ENCODE measurements around the gene PTGES3L. TPM values are rescaled to one million over a fixed set of nuclear protein-coding genes. Genes with fewer than 3 reads are reported as not detected.
"Not testable (repeated sequence)": the region's sequence is repeated elsewhere in the genome, so short reads cannot be mapped to it uniquely, and the experiment has no call there.

PTGES3L gene
- total RNA-seq, 2 experiments from 2014 or later: 2.2 to 2.8 TPM

DNA sequence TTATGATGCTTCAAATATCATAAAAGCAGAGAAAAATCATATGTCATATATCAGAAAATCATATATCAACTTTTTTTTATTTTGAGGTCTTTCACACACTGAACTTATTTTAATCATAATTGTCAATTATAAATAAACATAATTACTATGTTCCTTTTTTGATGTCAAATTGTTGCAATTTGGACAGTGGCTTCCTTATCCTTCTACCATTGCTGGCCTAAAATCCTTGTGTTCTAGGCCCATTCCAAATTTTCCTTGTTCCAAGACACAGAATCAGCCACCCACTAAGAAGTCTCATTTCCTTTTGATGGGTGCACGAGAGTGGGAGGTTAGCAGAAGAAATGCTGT lies 50.4 kb downstream of the PTGES3L start:
- POLR2A ChIA-PET: interaction anchor here (0.5 to 1.6 kb wide), 8 partner anchors 56 to 386 kb away, joined by 3 to 6 read pairs (median 4); partner anchors contain the start of genes AOC2 and RPL27
- no peak overlapping the region for H3K27ac Mint-ChIP-seq
- intact Hi-C loops (cut with micrococcal nuclease): loop anchor here (10.0 kb wide), 1 partner anchor 85 kb away; the partner anchor contains the start of gene AOC2
- H3K4me3 Mint-ChIP-seq: no peak overlapping the region
- peaks cover 3% of the 10 kb centered on the region for H3K27me3 Mint-ChIP-seq
- ATAC-seq: no peak
- TF ChIP-seq, protein P1, sequence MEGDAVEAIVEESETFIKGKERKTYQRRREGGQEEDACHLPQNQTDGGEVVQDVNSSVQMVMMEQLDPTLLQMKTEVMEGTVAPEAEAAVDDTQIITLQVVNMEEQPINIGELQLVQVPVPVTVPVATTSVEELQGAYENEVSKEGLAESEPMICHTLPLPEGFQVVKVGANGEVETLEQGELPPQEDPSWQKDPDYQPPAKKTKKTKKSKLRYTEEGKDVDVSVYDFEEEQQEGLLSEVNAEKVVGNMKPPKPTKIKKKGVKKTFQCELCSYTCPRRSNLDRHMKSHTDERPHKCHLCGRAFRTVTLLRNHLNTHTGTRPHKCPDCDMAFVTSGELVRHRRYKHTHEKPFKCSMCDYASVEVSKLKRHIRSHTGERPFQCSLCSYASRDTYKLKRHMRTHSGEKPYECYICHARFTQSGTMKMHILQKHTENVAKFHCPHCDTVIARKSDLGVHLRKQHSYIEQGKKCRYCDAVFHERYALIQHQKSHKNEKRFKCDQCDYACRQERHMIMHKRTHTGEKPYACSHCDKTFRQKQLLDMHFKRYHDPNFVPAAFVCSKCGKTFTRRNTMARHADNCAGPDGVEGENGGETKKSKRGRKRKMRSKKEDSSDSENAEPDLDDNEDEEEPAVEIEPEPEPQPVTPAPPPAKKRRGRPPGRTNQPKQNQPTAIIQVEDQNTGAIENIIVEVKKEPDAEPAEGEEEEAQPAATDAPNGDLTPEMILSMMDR (IDR thresholded peaks at IDR 0.05): no peak
- no peak for DNase-seq
- H3K9me3 Mint-ChIP-seq: no peaks in the 10 kb centered on the region
- no peaks in the 10 kb centered on the region for H3K36me3 Mint-ChIP-seq (ENCODE audit: low read depth)
- H3K4me1 Mint-ChIP-seq (ENCODE audit: low read depth): peaks cover 12% of the 10 kb centered on the region
- CTCF ChIA-PET: interaction anchor here (0.7 to 2.8 kb wide), 13 partner anchors 9 to 207 kb away, joined by 3 to 15 read pairs (median 5); partner anchors contain the start of genes BECN1 and RPL27

GRCh38 chr17:42928714-42929496 lies 51.0 kb downstream of the PTGES3L start:
- ChIA-PET CTCF (interaction anchor here (0.7 to 2.8 kb wide), 15 partner anchors 9 to 321 kb away, joined by 3 to 15 read pairs (median 5); partner anchors contain the start of genes BECN1 and RPL27), POLR2A (interaction anchor here (0.5 to 1.6 kb wide), 12 partner anchors 9 to 387 kb away, joined by 3 to 6 read pairs (median 4); partner anchors contain the start of genes AOC2 and RPL27)
- H3K36me3 Mint-ChIP-seq (ENCODE audit: low read depth): no peaks in the 10 kb centered on the region

DNA sequence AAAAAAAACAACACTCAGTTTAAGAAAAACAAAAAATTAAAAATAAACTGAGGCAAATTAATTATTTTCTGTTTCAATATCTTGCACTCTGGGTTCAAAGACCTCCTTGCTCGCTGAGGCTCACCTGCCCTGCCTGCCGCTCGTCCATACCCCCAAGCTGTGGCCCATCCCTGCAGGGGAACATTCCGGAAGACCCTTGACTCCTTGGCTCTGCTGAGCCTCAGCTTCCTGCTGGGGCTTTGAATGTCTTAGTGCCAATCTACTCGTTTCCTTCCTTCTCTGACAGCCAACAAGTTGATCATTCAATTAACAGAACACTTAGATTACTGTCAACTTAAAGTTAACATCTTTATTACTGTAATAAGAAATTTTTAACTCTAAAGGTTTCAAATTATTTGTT lies 55.0 kb downstream of the PTGES3L start:
- Mint-ChIP-seq H3K27me3 (peaks cover 4% of the 10 kb centered on the region), H3K4me3 (no peak overlapping the region), H3K27ac (no peak overlapping the region), H3K9me3 (no peaks in the 10 kb centered on the region), H3K36me3 (ENCODE audit: low read depth) (no peaks in the 10 kb centered on the region), H3K4me1 (ENCODE audit: low read depth) (peaks cover 10% of the 10 kb centered on the region)
- ATAC-seq (no peak), DNase-seq (no peak)
- TF ChIP-seq, protein P1 (IDR thresholded peaks at IDR 0.05): no peak
- ChIA-PET CTCF (interaction anchor here (1.3 kb wide), 1 partner anchor 12 kb away, joined by 3 read pairs; no protein-coding TSS in a partner anchor), POLR2A (no interaction called here)
- intact Hi-C loops (cut with micrococcal nuclease): loop anchor here (10.0 kb wide), 1 partner anchor 80 kb away; the partner anchor contains the start of gene AOC2

More at GRCh38 chr17:42928714-42929496, 51.0 kb downstream of the PTGES3L start:
- no peaks in the 10 kb centered on the region for H3K9me3 Mint-ChIP-seq
- H3K4me1 Mint-ChIP-seq (ENCODE audit: low read depth): peaks cover 12% of the 10 kb centered on the region
- H3K27me3 Mint-ChIP-seq: peaks cover 3% of the 10 kb centered on the region
- H3K4me3 Mint-ChIP-seq: no peak overlapping the region
- intact Hi-C loops (cut with micrococcal nuclease): loop anchor here (10.0 kb wide), 1 partner anchor 84 kb away; the partner anchor contains the start of gene AOC2
- H3K27ac Mint-ChIP-seq: peak overlapping the region; percentile 18
- TF ChIP-seq, protein P1 (IDR thresholded peaks at IDR 0.05): peak; percentile 71
- peak; percentile 89 for ATAC-seq
- DNase-seq: peak; percentile 78

DNA sequence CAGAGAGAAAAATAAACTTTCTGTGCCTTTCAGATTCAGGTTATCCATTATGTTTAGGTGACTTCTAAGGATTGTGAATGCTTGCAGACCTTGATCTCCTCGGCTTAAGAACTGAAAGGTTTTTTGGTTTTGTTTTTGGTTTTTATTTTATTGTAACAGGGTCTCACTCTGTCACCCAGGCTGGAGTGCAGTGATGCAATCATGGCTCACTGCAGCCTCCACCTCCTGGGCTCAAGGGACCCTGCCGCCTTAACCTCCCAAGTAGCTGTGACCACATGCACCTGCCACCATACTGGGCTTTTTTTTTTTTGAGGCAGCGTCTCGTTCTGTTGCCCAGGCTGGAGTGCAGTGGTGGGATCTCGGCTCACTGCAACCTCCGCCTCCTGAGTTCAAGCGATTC lies 56.4 kb downstream of the PTGES3L start:
- ChIA-PET CTCF (interaction anchor here (1.0 kb wide), 2 partner anchors 9 to 80 kb away, joined by 3 read pairs; no protein-coding TSS in a partner anchor), POLR2A (interaction anchor here (0.8 kb wide), 1 partner anchor 118 kb away, joined by 3 read pairs; no protein-coding TSS in a partner anchor)
- H3K27ac Mint-ChIP-seq; H3K27me3 Mint-ChIP-seq; H3K36me3 Mint-ChIP-seq (ENCODE audit: low read depth); H3K4me3 Mint-ChIP-seq; ATAC-seq; H3K4me1 Mint-ChIP-seq (ENCODE audit: low read depth); DNase-seq; H3K9me3 Mint-ChIP-seq: not testable (repeated sequence)
- intact Hi-C loops (cut with micrococcal nuclease): loop anchor here (10.0 kb wide), 1 partner anchor 79 kb away; the partner anchor contains the start of gene AOC2

GRCh38 chr17:42922294-42922693 lies 57.6 kb downstream of the PTGES3L start:
- ChIA-PET CTCF (interaction anchor here (1.0 kb wide), 1 partner anchor 10 kb away, joined by 3 read pairs; no protein-coding TSS in a partner anchor), POLR2A (interaction anchor here (0.7 kb wide), 1 partner anchor 9 kb away, joined by 3 read pairs; no protein-coding TSS in a partner anchor)
- Mint-ChIP-seq H3K4me1 (ENCODE audit: low read depth) (no peaks in the 10 kb centered on the region), H3K27ac (no peak overlapping the region), H3K4me3 (no peak overlapping the region), H3K36me3 (ENCODE audit: low read depth) (no peaks in the 10 kb centered on the region), H3K9me3 (no peaks in the 10 kb centered on the region), H3K27me3 (peaks cover 4% of the 10 kb centered on the region)
- TF ChIP-seq, protein P1 (IDR thresholded peaks at IDR 0.05): no peak
- no peak for DNase-seq
- intact Hi-C loops (cut with micrococcal nuclease): loop anchor here (10.0 kb wide), 1 partner anchor 77 kb away; the partner anchor contains the start of gene AOC2
- ATAC-seq: no peak
